Measurements from ENCODE around the gene TMEM263.

The TMEM263 gene

DNA sequence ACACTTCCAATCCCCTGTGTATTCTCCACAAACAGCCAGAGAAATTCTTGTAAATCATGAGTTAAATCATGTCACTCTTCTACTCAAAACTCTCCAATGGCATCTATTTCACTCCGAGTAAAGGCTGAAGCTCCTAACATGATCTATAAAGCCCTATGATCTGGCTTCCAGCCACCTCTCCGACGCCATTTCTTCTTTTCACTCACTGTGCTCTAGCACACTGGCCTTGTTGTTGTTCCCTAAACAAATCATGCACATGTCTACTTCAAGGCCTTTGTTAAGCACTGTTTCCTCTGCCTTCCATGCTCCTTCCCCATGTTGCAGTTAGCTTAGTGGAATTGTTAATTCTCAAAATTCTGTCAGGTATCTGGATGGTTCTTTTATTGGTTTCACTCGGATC lies 61.3 kb downstream of the TMEM263 start:
- DNase-seq (ENCODE audit: low read depth), result no peak
- TF ChIP-seq, protein P1, sequence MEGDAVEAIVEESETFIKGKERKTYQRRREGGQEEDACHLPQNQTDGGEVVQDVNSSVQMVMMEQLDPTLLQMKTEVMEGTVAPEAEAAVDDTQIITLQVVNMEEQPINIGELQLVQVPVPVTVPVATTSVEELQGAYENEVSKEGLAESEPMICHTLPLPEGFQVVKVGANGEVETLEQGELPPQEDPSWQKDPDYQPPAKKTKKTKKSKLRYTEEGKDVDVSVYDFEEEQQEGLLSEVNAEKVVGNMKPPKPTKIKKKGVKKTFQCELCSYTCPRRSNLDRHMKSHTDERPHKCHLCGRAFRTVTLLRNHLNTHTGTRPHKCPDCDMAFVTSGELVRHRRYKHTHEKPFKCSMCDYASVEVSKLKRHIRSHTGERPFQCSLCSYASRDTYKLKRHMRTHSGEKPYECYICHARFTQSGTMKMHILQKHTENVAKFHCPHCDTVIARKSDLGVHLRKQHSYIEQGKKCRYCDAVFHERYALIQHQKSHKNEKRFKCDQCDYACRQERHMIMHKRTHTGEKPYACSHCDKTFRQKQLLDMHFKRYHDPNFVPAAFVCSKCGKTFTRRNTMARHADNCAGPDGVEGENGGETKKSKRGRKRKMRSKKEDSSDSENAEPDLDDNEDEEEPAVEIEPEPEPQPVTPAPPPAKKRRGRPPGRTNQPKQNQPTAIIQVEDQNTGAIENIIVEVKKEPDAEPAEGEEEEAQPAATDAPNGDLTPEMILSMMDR (IDR thresholded peaks at IDR 0.05; ENCODE audit: control insufficient read depth, extremely low read depth, insufficient read depth), result no peak
- H3K4me3 ChIP-seq (ENCODE audit: low read depth, low read length), result no peak overlapping the region

DNA sequence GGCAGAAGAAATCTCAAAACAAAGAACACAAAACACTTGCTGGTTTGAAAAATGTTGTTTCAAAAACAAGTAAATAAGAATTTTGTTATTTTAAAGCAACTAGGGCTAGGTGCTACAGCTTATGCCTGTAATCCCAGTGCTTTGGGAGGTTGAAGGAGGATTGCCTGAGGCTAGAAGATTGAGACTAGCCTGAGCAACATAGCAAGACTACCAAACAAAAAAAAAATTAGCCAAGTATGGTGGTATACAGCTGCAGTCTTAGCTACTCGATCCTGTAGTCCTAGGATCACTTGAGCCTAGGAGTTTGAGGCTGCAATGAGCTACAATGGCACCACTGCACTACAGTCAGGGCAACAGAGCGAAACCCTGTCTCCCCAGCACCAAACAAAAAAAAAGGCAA lies 63.8 kb downstream of the TMEM263 start:
- no peak overlapping the region for H3K4me3 ChIP-seq (ENCODE audit: low read depth, low read length)
- DNase-seq (ENCODE audit: low read depth), result no peak
- TF ChIP-seq, protein P1 (IDR thresholded peaks at IDR 0.05; ENCODE audit: control insufficient read depth, extremely low read depth, insufficient read depth), result no peak

All from LNCaP clone FGC (cell line).